ENCODE measurements around the gene MPST.

MPST gene

GRCh38 chr22:37026325-37026724 lies 6.8 kb downstream of the MPST start:
- H3K9me3 Mint-ChIP-seq: no peaks in the 10 kb centered on the region
- H3K4me1 Mint-ChIP-seq: peaks cover 14% of the 10 kb centered on the region
- peaks cover 19% of the 10 kb centered on the region for H3K36me3 Mint-ChIP-seq
- DNase-seq (ENCODE audit: low spot score in 2 of 2) (no peak), ATAC-seq (no peak)
- H3K27ac Mint-ChIP-seq: no peak overlapping the region
- no peak overlapping the region for H3K4me3 Mint-ChIP-seq

DNA sequence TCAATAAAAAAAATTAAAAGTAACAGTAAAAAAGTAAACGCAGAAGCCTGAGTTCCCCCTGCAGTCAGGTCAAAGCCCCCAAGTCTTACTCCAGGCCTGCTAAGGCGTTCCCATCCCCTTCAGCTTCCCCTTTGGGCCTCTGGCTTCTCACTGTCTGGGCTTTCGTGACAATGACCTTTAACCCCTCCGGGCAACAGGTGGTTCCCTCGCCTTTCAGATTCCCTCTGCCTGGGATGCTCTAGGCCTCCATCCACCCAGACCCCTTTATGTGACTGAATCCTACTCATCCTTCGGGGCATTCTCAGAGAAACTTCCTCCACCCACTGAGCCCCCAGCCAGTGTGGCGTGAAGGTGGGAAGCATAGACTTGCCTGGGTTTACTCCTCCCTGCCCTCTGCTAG lies 8.0 kb downstream of the MPST start:
- DNase-seq (ENCODE audit: low spot score in 2 of 2): no peak
- H3K9me3 Mint-ChIP-seq: no peaks in the 10 kb centered on the region
- peaks cover 5% of the 10 kb centered on the region for H3K4me1 Mint-ChIP-seq
- H3K36me3 Mint-ChIP-seq: peaks cover 19% of the 10 kb centered on the region
- no peak overlapping the region for H3K4me3 Mint-ChIP-seq
- ATAC-seq: no peak
- peak overlapping the region; percentile 26 for H3K27ac Mint-ChIP-seq

- no peak overlapping the region for H3K27ac Mint-ChIP-seq
- H3K9me3 Mint-ChIP-seq: no peaks in the 10 kb centered on the region
- peaks cover 19% of the 10 kb centered on the region for H3K36me3 Mint-ChIP-seq
- H3K4me1 Mint-ChIP-seq: peaks cover 5% of the 10 kb centered on the region
- ATAC-seq (no peak), DNase-seq (ENCODE audit: low spot score in 2 of 2) (no peak)
- no peak overlapping the region for H3K4me3 Mint-ChIP-seq
Observed at GRCh38 chr22:37028692-37029674, 9.4 kb downstream of the MPST start.

DNA sequence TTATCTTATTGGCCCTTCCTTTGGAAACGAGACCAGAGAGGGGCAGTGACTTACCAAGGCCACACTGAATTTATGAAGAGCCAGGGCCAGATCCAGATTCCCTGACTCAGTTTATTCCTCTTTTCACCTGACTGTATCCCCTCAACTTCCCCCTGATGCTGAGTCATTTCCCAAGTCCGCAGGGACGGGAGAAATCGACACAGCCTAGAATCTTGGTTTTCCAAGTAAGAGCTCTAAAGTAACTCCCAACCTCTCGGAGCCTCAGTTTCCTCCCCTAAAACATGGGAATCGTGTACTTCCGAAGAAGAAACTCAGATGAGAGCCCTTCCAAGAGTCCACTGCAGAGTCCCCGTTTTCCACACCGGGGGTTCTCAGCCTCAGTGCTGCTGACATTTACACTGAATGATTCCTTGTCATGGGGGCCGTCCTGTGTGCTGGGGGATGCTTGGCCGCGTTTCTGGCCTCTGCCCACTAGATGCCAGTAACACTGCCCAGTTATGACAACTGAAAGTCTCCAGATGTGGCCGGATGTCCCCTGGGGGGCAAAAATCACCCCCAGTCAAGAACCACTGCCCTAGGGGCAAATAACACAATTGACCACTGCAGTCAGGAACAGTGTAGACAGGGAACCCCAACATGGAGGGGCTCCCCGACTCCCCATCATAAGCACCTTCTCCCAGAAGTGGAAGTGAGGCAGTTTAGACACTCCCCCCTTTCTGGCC lies 11.2 kb downstream of the MPST start:
- DNase-seq (ENCODE audit: low spot score in 2 of 2): no peak
- Mint-ChIP-seq H3K36me3 (peaks cover 13% of the 10 kb centered on the region), H3K4me3 (no peak overlapping the region), H3K4me1 (no peaks in the 10 kb centered on the region), H3K27ac (peak overlapping the region; percentile 37), H3K9me3 (no peaks in the 10 kb centered on the region)
- no peak for ATAC-seq

- no peak for DNase-seq (ENCODE audit: low spot score in 2 of 2)
- Mint-ChIP-seq H3K9me3 (no peaks in the 10 kb centered on the region), H3K4me3 (no peak overlapping the region), H3K27ac (peak overlapping the region; percentile 37), H3K4me1 (no peaks in the 10 kb centered on the region), H3K36me3 (peaks cover 13% of the 10 kb centered on the region)
- no peak for ATAC-seq
Observed at GRCh38 chr22:37032134-37032534, 12.6 kb downstream of the MPST start.

DNA sequence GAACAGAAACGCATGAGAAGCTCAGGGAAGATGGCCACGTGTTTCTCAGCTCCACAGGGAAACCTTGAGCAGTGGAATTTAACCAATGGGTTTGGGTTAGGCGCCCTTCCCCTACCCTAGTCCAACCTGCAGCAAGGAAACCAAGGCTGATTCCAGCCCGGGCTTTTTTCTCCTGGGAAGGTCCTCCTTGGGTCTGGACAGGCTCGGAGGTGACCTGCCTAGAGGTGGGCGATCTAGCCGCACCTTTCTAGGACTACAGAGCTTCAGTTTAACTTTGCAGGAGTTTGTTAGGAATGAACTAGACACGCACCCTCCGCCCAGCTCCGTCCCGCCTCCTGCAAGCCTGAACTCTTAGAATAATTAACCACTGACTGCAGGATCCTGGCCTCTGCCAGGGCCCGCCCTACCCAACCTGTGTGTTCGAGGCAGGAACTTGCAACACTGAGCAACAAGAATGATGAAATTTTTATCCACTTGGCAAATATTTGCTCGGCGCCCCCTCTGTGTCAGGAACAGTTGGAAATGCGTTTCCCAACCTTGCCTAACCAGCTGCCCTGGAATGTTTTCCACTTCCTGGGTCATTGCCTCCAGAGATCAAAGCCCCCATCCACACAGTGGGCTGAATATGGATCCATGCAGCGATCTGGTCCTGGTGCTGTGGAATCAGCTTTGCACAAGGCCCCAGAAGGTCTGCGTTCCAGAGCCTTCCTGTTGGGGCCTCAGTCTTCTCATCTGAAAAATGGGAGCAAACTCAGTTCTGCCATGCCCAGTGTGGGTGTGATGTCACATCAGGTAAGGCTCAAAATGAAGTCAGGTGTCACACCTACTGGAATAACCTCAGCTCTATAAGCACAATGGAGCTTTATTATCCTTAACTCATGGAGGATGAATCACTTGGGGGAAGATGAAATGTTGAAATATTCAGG lies 13.3 kb downstream of the MPST start:
- ATAC-seq (no peak), DNase-seq (ENCODE audit: low spot score in 2 of 2) (no peak)
- H3K36me3 Mint-ChIP-seq: peaks cover 9% of the 10 kb centered on the region
- no peaks in the 10 kb centered on the region for H3K4me1 Mint-ChIP-seq
- peak overlapping the region; percentile 40 for H3K27ac Mint-ChIP-seq
- no peaks in the 10 kb centered on the region for H3K9me3 Mint-ChIP-seq
- no peak overlapping the region for H3K4me3 Mint-ChIP-seq

DNA sequence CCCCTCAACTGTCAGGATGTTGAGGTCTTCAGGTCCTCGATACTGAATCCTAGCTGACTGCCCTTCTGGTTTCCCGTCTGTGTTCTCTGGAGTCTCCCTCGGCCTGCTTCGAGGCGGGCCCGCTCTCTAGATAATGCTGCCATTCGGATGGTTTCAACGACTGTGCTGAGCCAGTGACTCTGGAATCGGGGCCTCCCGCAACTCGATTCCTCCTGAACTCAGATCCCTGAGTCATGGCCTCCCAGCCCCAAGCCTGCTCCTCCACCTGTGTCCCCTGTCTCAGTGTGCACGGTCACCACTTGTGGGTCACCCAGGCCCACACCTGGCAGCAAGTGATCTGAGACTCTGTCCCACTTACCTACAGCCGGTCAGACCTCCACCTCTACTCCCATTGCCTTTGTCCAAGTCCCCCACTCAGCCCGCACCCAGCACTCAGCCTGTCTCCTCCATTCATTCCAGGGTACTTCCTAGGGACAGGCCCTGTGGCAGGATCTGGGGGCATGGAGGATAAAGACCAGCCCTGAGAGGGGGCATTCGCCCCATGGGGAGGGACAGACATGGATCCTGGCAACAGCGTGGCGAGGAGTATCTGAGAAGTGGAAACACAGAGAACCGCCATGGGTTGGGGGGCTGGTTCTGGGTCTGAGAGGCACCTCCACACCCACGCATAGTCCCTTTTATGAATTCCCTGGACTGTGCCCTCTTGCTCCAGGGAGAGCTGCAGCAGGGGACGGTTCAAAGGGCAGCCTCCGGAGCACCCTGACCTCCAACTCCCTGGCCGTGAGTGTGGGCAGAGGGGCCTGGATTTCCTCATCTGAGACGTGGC lies 14.3 kb downstream of the MPST start:
- ATAC-seq (no peak), DNase-seq (ENCODE audit: low spot score in 2 of 2) (no peak)
- Mint-ChIP-seq H3K36me3 (peaks cover 8% of the 10 kb centered on the region), H3K27ac (peak overlapping the region; percentile 40), H3K4me3 (no peak overlapping the region), H3K4me1 (no peaks in the 10 kb centered on the region), H3K9me3 (no peaks in the 10 kb centered on the region)

DNA sequence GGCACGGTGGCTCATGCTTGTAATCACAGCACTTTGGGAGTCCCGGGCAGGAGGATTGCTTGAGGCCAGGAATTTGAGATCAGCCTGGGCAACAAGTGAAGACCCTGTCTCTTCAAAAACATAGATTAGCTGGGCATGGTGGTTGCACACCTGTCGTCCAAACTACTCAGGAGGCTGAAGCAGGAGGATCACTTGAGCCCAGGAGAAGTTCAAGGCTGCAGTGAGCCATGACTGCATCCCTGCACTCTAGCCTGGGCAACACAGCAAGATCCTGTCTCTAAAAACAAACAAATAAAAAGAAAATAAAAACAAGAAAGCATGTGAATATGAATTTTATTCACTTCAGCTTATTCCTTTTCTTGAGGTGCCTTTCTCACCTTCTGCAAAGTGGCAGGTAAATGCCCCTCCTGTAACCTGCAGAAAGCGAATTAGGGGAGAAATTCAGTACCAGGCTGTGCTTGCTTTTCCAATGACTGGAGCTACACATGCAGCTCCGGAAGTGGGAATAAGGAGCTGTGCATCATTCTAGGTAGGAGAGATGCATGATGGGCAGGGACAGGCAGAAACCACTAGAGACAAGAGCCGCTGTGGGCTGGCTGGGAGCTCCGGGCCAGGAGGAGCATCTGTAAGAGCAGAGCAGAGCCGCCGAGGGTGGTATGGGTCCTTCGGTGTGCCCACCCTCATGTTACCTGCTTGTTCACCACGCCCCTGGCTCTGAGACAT lies 17.3 kb downstream of the MPST start:
- Mint-ChIP-seq H3K36me3 (no peaks in the 10 kb centered on the region), H3K9me3 (no peaks in the 10 kb centered on the region), H3K4me3 (no peak overlapping the region), H3K27ac (no peak overlapping the region), H3K4me1 (peaks cover 6% of the 10 kb centered on the region)
- ATAC-seq (no peak), DNase-seq (ENCODE audit: low spot score in 2 of 2) (no peak)

DNA sequence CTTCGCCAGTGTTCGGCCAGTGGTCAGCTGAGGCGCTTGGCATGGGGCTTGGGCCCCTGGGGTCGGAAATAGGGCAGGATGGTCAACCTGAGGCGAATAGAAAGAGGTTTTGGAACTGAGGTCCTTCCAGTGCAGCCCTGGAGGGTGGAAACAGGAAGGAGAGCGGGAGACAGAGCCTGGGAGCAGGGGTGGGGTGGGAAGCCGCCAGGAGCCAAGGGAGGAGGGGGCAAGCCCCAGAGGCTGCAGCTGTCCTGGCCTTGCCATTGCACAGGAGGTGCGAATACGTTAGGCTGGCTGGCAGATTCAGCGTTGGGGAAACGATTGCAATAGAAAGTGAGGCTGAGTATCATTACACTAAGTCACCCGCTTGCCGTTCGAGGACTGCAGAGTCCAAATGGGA lies 18.1 kb downstream of the MPST start:
- DNase-seq (ENCODE audit: low spot score in 2 of 2) (no peak), ATAC-seq (no peak)
- Mint-ChIP-seq H3K36me3 (no peaks in the 10 kb centered on the region), H3K4me3 (no peak overlapping the region), H3K9me3 (no peaks in the 10 kb centered on the region), H3K4me1 (peaks cover 6% of the 10 kb centered on the region), H3K27ac (no peak overlapping the region)

DNA sequence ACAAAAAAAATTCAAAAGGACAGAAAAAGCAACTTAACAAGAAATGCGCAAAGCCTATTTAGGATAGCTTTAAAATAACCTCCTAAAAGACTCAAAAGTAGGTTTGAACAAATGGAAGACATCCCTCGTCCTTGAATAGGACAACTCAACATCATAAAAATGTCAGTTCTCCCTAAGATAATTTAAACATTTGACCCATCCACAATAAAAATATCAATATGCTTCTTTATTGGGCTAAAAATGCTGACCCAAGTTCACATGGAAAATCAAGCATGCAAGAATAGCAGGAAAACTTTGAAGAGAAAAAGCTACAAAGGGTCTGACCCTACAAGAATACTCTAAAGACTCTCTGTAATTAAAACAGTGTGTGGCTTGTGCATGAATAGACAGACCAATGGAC lies 19.9 kb downstream of the MPST start:
- Mint-ChIP-seq H3K9me3 (no peaks in the 10 kb centered on the region), H3K4me1 (peaks cover 6% of the 10 kb centered on the region), H3K36me3 (no peaks in the 10 kb centered on the region), H3K27ac (no peak overlapping the region), H3K4me3 (no peak overlapping the region)
- DNase-seq (ENCODE audit: low spot score in 2 of 2) (no peak), ATAC-seq (no peak)

DNA sequence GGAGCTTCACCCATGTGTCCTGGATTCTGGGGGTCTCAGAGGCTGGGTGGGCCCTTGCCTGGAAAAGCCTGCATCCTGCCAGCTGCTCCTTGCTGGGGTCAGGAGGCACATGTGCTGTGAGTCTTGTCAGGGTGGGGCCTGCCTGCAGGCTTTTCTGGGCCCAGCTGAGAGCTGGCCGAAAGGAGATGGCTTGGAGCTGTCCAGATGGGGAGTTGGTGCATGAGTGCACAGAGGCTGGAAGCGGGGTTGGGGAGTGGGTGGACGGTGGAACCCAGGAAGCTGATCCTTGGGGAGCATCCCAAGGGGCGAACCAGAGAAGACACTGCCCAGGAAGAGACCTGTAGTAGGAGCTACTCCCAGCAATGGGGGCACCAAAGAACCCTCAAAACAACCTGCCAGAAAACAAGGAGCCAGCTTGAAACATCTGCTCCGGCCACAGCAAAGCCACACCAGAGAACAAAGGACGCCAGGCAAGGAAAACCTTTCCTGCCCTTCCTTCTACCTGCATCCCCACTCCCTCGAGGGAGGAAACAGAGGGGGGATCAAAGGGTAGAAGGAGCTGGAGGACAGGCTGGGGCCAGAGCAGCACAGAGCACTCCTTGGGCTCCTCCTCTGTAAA lies 23.8 kb downstream of the MPST start:
- DNase-seq (ENCODE audit: low spot score in 2 of 2) (no peak), ATAC-seq (no peak)
- H3K9me3 Mint-ChIP-seq: no peaks in the 10 kb centered on the region
- no peaks in the 10 kb centered on the region for H3K36me3 Mint-ChIP-seq
- no peak overlapping the region for H3K27ac Mint-ChIP-seq
- no peak overlapping the region for H3K4me3 Mint-ChIP-seq
- peaks cover 16% of the 10 kb centered on the region for H3K4me1 Mint-ChIP-seq

DNA sequence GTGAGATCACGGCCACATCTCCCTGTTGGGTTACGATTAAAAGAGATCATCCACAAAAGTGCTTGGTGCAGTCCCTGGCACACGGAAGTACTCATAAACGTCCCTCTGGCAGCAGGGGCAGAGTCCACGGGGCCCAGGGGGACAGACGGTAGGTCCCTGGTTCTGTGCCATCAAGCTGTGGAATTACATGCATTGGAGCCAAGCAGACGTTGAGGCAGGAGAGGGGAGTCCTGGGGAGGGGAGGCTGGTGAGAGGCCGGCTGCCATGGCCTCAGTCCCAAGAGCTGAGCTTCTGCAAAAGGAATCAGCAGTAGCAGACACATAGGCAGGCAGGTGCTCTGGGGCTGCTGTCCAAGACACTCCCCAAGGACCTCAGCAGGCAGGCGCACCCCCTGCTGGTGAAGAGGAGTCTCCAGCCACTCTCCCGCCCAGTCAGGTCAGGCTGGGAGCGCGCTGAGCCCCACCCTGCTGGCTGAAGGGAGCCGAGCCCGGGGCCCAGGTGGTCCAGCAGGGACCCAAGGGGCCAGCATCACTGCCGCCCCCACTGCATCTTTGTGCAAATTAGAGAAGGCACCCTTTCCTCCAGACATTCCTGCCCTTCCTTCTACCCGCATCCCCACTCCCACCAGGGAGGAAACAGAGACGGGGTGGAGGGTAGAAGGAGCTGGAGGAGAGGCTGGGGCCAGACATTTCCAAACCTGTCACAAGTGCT lies 24.4 kb downstream of the MPST start:
- DNase-seq (ENCODE audit: low spot score in 2 of 2): peak; percentile 52 to 71
- no peak overlapping the region for H3K27ac Mint-ChIP-seq
- H3K36me3 Mint-ChIP-seq: no peaks in the 10 kb centered on the region
- H3K9me3 Mint-ChIP-seq: no peaks in the 10 kb centered on the region
- H3K4me1 Mint-ChIP-seq: peaks cover 16% of the 10 kb centered on the region
- ATAC-seq: peak; percentile 90
- H3K4me3 Mint-ChIP-seq: no peak overlapping the region

Measured in stimulated activated effector memory CD8-positive, alpha-beta T cell treated with anti-CD3 and anti-CD28 coated beads, Interleukin-12 subunit alpha, Interleukin-12 subunit beta, amount 100 ng/mL, for 72 hours (primary cell).